OCI-LY3 (cell line): ENCODE measurements around the gene TUBA1B.

ENCODE experiments used
- EZH2phosphoT487 ChIP-seq: fragments of 200-600 bp; shearing (Covaris generic); IDR thresholded peaks from 2 replicates; pipeline ENCODE4 v1.6.1; 2018; ENCODE audit warnings: antibody characterized with exemption, mixed run types, low read depth
- TF ChIP-seq, protein P1 (sequence below): fragments of 200-600, 300-600 bp; sonication (generic); IDR thresholded peaks from 2 replicates; pipeline ENCODE4 v1.5.1; 2014; ENCODE audit warnings: antibody characterized with exemption, low read length, low read depth

GRCh38 chr12:49086116-49086515 lies 45.1 kb downstream of the TUBA1B start:
- TF ChIP-seq, protein P1, sequence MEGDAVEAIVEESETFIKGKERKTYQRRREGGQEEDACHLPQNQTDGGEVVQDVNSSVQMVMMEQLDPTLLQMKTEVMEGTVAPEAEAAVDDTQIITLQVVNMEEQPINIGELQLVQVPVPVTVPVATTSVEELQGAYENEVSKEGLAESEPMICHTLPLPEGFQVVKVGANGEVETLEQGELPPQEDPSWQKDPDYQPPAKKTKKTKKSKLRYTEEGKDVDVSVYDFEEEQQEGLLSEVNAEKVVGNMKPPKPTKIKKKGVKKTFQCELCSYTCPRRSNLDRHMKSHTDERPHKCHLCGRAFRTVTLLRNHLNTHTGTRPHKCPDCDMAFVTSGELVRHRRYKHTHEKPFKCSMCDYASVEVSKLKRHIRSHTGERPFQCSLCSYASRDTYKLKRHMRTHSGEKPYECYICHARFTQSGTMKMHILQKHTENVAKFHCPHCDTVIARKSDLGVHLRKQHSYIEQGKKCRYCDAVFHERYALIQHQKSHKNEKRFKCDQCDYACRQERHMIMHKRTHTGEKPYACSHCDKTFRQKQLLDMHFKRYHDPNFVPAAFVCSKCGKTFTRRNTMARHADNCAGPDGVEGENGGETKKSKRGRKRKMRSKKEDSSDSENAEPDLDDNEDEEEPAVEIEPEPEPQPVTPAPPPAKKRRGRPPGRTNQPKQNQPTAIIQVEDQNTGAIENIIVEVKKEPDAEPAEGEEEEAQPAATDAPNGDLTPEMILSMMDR: no peak
- no peak for TF ChIP-seq EZH2phosphoT487
